ENCODE data around the gene HLA-C. TPM values are rescaled to one million over a fixed set of nuclear protein-coding genes. Genes with fewer than 3 reads are reported as not detected.

The HLA-C gene
- total RNA-seq = 1,000 to 10,000 TPM; 1,354 to 1,362 TPM
- polyA plus RNA-seq = 1,000 to 10,000 TPM; 2,582 to 3,026 (median 3,019) TPM
- 994 to 2,107 (median 1,286) reads per million in 6 experiments for total RNA-seq

GRCh38 chr6:31271641-31272357 lies at the start of gene HLA-C:
HLA-C (minus strand) TSS chr6:31272092; CDS start chr6:31272071, 21 bp downstream.
- H3K9me3 Mint-ChIP-seq = peaks cover 0 to 1% (median 0%) of the 10 kb centered on the region in 9 donors
- ATAC-seq (peak; percentile 83 to 86), DNase-seq (peak; percentile 78 to 98 (median 93))
- peak within 1 kb of the TSS; percentile 92 to 99 (median 96) for H3K4me3 Mint-ChIP-seq
- H3K36me3 Mint-ChIP-seq = peaks cover 6 to 47% (median 31%) of the 10 kb centered on the region in 3 donors
- peak within 1 kb of the TSS; percentile 98 to 100 (median 100) for H3K27ac Mint-ChIP-seq
- POLR2A ChIA-PET = interaction anchor here (1.0 to 4.0 kb wide), 14 partner anchors 12 to 95 kb away, joined by 3 to 54 read pairs (median 8); partner anchors contain the start of gene HLA-B
- H3K4me1 Mint-ChIP-seq = peaks cover 33 to 78% (median 59%) of the 10 kb centered on the region in 4 donors
- H3K27me3 Mint-ChIP-seq = no peaks in the 10 kb centered on the region

- POLR2A ChIA-PET = no interaction called here
- H3K9me3 Mint-ChIP-seq = peaks cover 0 to 12% (median 0%) of the 10 kb centered on the region in 9 donors
These were observed 49.3 kb upstream of the HLA-C start for GRCh38 chr6:31321005-31321707.

GRCh38 chr6:31317036-31317435 lies 45.1 kb upstream of the HLA-C start:
- no peak overlapping the region for H3K4me3 Mint-ChIP-seq
- peaks cover 1 to 45% (median 11%) of the 10 kb centered on the region in 5 donors for H3K27me3 Mint-ChIP-seq
- no peak overlapping the region for H3K27ac Mint-ChIP-seq
- H3K4me1 Mint-ChIP-seq = no peaks in the 10 kb centered on the region
- no peaks in the 10 kb centered on the region for H3K9me3 Mint-ChIP-seq
- POLR2A ChIA-PET = no interaction called here
- H3K36me3 Mint-ChIP-seq = no peaks in the 10 kb centered on the region
- DNase-seq (no peak), ATAC-seq (no peak)

More at GRCh38 chr6:31321005-31321707, 49.3 kb upstream of the HLA-C start:
- DNase-seq (no peak), ATAC-seq (no peak)
- Mint-ChIP-seq H3K4me3 (no peak overlapping the region), H3K36me3 (peaks cover 0 to 9% (median 0%) of the 10 kb centered on the region in 3 donors), H3K27ac (no peak overlapping the region), H3K27me3 (peaks cover 10 to 49% (median 18%) of the 10 kb centered on the region in 5 donors), H3K4me1 (no peaks in the 10 kb centered on the region)

GRCh38 chr6:31309641-31310040 lies 37.7 kb upstream of the HLA-C start:
- Mint-ChIP-seq H3K9me3 (no peaks in the 10 kb centered on the region), H3K27me3 (peaks cover 0 to 8% (median 2%) of the 10 kb centered on the region in 5 donors), H3K4me1 (peaks cover 0 to 12% (median 5%) of the 10 kb centered on the region in 4 donors), H3K27ac (peak overlapping the region in 3 of 10 donors; percentile 48 to 76 (median 67)), H3K36me3 (no peaks in the 10 kb centered on the region), H3K4me3 (peak overlapping the region in 8 of 10 donors; percentile 56 to 94 (median 87))
- POLR2A ChIA-PET = interaction anchor here (1.2 to 3.0 kb wide), 3 partner anchors 35 to 112 kb away, joined by 4 to 29 read pairs (median 5); no protein-coding TSS in a partner anchor
- DNase-seq = no peak
- no peak for ATAC-seq

DNA sequence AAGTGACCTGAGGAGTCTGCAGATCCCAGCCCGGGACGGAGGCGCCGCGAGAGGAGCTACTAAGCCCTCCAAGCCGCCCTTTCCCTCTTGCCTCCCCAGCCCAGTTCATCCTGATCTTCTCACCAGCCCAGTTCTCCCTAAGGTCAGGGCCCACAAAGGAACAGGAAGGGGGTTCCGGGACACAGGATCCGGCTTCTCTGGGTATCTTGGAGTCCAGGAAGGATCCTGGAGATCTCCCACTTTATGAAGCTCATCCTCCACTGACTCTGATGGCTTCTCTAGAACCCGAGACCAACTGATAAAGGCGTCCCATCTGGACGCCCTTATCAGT lies 36.9 kb upstream of the HLA-C start:
- DNase-seq (no peak), ATAC-seq (no peak)
- Mint-ChIP-seq H3K27ac (peak overlapping the region in 2 of 10 donors; percentile 54 to 91), H3K9me3 (no peaks in the 10 kb centered on the region), H3K36me3 (no peaks in the 10 kb centered on the region), H3K27me3 (peaks cover 0 to 8% (median 2%) of the 10 kb centered on the region in 5 donors), H3K4me3 (peak overlapping the region; percentile 56 to 94 (median 87)), H3K4me1 (peaks cover 0 to 12% (median 5%) of the 10 kb centered on the region in 4 donors)
- POLR2A ChIA-PET = interaction anchor here (0.8 to 3.0 kb wide), 8 partner anchors 23 to 111 kb away, joined by 3 to 29 read pairs (median 4); no protein-coding TSS in a partner anchor

DNA sequence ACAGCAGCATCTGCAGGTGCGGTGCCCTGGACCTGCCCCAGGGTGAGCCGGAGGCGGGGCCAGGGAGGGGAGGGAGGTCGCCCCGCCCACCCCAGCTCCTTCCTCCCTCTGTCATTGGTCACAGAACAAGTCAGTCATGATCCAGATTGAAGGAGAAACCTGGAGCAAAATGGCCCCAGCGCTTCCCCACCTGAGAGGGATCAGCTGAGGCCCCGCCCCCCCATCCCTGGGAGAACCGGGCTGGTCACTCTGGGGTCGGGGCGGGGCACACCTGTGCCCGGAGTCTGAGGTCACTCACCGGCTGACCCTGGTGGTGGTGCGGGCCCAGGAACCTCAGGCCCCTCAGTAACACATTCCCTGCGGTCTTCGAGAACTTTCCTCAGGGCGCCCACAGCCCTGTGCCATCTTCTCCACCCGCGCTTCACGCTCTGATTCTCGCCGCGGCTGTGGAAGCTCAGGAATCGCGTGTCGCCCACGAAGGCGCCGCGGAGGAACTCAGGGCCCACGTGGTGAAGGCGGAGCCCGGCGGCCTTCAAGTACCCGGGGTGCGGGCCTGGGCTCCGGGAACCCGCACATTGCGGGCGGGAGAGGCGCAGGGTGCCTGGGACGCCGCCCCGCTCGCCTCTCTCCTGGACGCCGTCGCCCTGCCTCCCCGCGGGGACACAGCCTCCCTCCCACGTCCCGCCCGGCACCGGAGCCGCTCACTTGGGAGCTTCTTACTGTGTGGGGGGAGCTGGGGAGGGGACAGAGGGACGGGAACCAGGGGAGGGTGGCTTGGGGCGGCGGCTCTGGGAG lies 36.4 kb upstream of the HLA-C start:
- H3K27me3 Mint-ChIP-seq = peaks cover 0 to 9% (median 5%) of the 10 kb centered on the region in 5 donors
- DNase-seq (peak; percentile 52 to 89 (median 72)), ATAC-seq (peak; percentile 92 to 96)
- peak overlapping the region in 8 of 10 donors; percentile 54 to 96 (median 83) for H3K27ac Mint-ChIP-seq
- POLR2A ChIA-PET = interaction anchor here (0.6 to 3.0 kb wide), 12 partner anchors 22 to 274 kb away, joined by 3 to 29 read pairs (median 4); partner anchors contain the start of gene LTB
- H3K4me1 Mint-ChIP-seq = peaks cover 0 to 12% (median 5%) of the 10 kb centered on the region in 4 donors
- H3K4me3 Mint-ChIP-seq = peak overlapping the region; percentile 76 to 94 (median 88)
- no peaks in the 10 kb centered on the region for H3K9me3 Mint-ChIP-seq
- H3K36me3 Mint-ChIP-seq = no peaks in the 10 kb centered on the region

DNA sequence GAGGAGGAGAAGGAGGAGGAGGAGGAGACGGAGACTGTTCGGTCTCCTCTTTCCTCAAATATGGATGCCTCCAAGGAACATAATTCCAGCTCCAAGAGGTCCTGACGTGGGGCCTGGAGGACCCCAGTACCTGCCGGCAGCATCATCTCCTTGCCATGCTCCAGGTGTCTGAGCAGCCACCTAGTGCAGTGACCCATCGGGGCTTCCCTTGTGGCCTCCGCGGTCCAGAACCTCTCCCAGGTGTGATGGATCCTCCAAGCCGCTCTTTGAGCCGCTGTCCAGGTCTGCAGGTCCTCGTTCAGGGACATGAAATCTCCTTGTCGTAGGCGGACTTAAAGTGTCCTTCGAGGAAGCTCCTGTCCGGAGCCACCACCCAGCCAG lies 35.8 kb upstream of the HLA-C start:
- Mint-ChIP-seq H3K27ac (no peak overlapping the region), H3K4me3 (peak overlapping the region in 6 of 10 donors; percentile 83 to 94 (median 91)), H3K9me3 (no peaks in the 10 kb centered on the region), H3K4me1 (peaks cover 0 to 12% (median 5%) of the 10 kb centered on the region in 4 donors), H3K27me3 (peaks cover 0 to 8% (median 6%) of the 10 kb centered on the region in 5 donors), H3K36me3 (no peaks in the 10 kb centered on the region)
- DNase-seq = no peak
- POLR2A ChIA-PET = interaction anchor here (0.7 to 3.0 kb wide), 7 partner anchors 22 to 274 kb away, joined by 3 to 29 read pairs (median 5); partner anchors contain the start of gene LTB
- ATAC-seq = no peak

DNA sequence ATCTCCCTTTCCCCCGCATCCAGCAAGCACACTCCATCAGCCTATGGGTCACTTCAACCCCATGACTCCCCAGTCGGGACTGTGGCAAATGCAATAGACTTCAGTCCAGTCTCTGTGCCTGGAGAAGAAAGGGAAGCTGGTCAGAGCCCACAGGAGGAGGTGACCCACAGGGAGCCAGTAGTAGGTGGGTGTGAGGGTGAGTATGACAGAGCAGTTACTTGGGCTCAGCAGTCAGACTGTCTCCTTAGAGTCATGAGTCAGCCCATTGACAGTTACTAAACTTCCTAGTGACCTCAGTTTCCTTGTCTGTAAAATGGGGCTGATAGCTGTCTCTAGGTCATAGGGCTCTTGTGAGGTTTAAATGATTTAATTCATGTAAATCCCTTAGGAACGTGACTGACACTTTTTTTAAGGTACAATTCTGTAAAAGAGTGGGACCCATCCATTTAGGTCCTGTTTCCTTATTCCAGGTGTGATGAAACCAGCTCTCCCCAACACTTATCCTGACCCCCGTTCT lies 33.9 kb upstream of the HLA-C start:
- ATAC-seq = no peak
- POLR2A ChIA-PET = no interaction called here
- H3K27me3 Mint-ChIP-seq = peaks cover 2 to 9% (median 6%) of the 10 kb centered on the region in 5 donors
- H3K36me3 Mint-ChIP-seq = no peaks in the 10 kb centered on the region
- no peaks in the 10 kb centered on the region for H3K9me3 Mint-ChIP-seq
- peak overlapping the region in 1 of 10 donors; percentile 7 for H3K4me3 Mint-ChIP-seq
- no peak overlapping the region for H3K27ac Mint-ChIP-seq
- DNase-seq = no peak
- peaks cover 0 to 12% (median 5%) of the 10 kb centered on the region in 4 donors for H3K4me1 Mint-ChIP-seq

- no peaks in the 10 kb centered on the region for H3K9me3 Mint-ChIP-seq
- H3K4me3 Mint-ChIP-seq = no peak overlapping the region
- POLR2A ChIA-PET = no interaction called here
- no peaks in the 10 kb centered on the region for H3K36me3 Mint-ChIP-seq
- no peak overlapping the region for H3K27ac Mint-ChIP-seq
- H3K27me3 Mint-ChIP-seq = peaks cover 2 to 15% (median 7%) of the 10 kb centered on the region in 5 donors
- no peak for ATAC-seq
- DNase-seq = no peak
- H3K4me1 Mint-ChIP-seq = peaks cover 0 to 12% (median 6%) of the 10 kb centered on the region in 4 donors
These were observed 32.8 kb upstream of the HLA-C start for GRCh38 chr6:31304683-31305082.

GRCh38 chr6:31300797-31301196 lies 28.9 kb upstream of the HLA-C start:
- Mint-ChIP-seq H3K4me1 (peaks cover 0 to 2% (median 0%) of the 10 kb centered on the region in 4 donors), H3K27ac (peak overlapping the region in 1 of 10 donors; percentile 40), H3K36me3 (peaks cover 0 to 8% (median 0%) of the 10 kb centered on the region in 3 donors), H3K9me3 (peaks cover 0 to 8% (median 0%) of the 10 kb centered on the region in 9 donors), H3K27me3 (peaks cover 0 to 15% (median 10%) of the 10 kb centered on the region in 5 donors), H3K4me3 (no peak overlapping the region)
- ATAC-seq (no peak), DNase-seq (no peak)
- POLR2A ChIA-PET = no interaction called here

DNA sequence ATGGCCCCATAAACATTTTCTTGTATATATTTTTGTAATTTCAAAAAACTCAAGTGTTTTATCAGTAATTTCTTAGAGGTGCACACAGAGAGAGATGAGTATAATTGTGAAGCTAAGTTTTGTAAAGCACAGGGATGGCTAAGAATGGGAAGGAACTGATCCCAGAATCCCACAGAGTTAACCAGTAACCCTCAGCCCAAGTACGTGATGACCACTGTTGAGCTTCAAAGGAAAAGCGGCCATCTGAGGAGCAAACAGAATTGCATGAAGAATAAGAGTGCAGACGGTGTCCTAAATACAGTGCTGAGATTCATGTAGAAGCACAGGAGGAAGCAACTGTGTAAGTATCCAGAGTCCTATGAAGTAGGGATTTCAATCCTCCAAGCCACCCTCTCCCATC lies 28.1 kb upstream of the HLA-C start:
- DNase-seq = no peak
- POLR2A ChIA-PET = no interaction called here
- Mint-ChIP-seq H3K4me1 (peaks cover 0 to 2% (median 0%) of the 10 kb centered on the region in 4 donors), H3K27me3 (peaks cover 0 to 15% (median 10%) of the 10 kb centered on the region in 5 donors), H3K36me3 (peaks cover 0 to 8% (median 0%) of the 10 kb centered on the region in 3 donors), H3K4me3 (no peak overlapping the region), H3K9me3 (peaks cover 0 to 8% (median 0%) of the 10 kb centered on the region in 9 donors), H3K27ac (no peak overlapping the region)
- ATAC-seq = no peak

Measured in naive thymus-derived CD8-positive, alpha-beta T cell (primary cell).